ENCODE results near the gene HLA-C.
A peak's percentile ranks its signal among the peaks of the same experiment; 100 is the strongest.

HLA-C gene

GRCh38 chr6:31272436-31272835 lies 544 bp upstream of the HLA-C start:
- peak overlapping the region; percentile 72 for H3K4me3 ChIP-seq (replicated peaks; ENCODE audit: low read depth, low read length)
- DNase-seq (ENCODE audit: low read depth): peak; percentile 7
- TF ChIP-seq CTCF (IDR thresholded peaks at IDR 0.05; ENCODE audit: low read length, missing control alignments): no peak

GRCh38 chr6:31270788-31271640 lies 878 bp downstream of the HLA-C start:
- no peak for TF ChIP-seq CTCF (IDR thresholded peaks at IDR 0.05; ENCODE audit: low read length, missing control alignments)
- peak; percentile 55 for DNase-seq (ENCODE audit: low read depth)
- H3K4me3 ChIP-seq (replicated peaks; ENCODE audit: low read depth, low read length): peak overlapping the region; percentile 72

- DNase-seq (ENCODE audit: low read depth): no peak
- no peak overlapping the region for H3K4me3 ChIP-seq (replicated peaks; ENCODE audit: low read depth, low read length)
Observed at GRCh38 chr6:31268836-31269235, 3.1 kb downstream of the HLA-C start.

GRCh38 chr6:31268369-31268765 lies 3.5 kb downstream of the HLA-C start:
- no peak overlapping the region for H3K4me3 ChIP-seq (replicated peaks; ENCODE audit: low read depth, low read length)
- no peak for TF ChIP-seq CTCF (IDR thresholded peaks at IDR 0.05; ENCODE audit: low read length, missing control alignments)
- no peak for DNase-seq (ENCODE audit: low read depth)

More at GRCh38 chr6:31268836-31269235, 3.1 kb downstream of the HLA-C start:
- TF ChIP-seq CTCF (IDR thresholded peaks at IDR 0.05; ENCODE audit: low read length, missing control alignments): no peak

GRCh38 chr6:31267651-31268368 lies 4.1 kb downstream of the HLA-C start:
- DNase-seq (ENCODE audit: low read depth): no peak
- no peak for TF ChIP-seq CTCF (IDR thresholded peaks at IDR 0.05; ENCODE audit: low read length, missing control alignments)
- H3K4me3 ChIP-seq (replicated peaks; ENCODE audit: low read depth, low read length): no peak overlapping the region

GRCh38 chr6:31266567-31267360 lies 5.1 kb downstream of the HLA-C start:
- no peak for TF ChIP-seq CTCF (IDR thresholded peaks at IDR 0.05; ENCODE audit: low read length, missing control alignments)
- H3K4me3 ChIP-seq (replicated peaks; ENCODE audit: low read depth, low read length): no peak overlapping the region
- DNase-seq (ENCODE audit: low read depth): no peak

Measured in fibroblast of pulmonary artery (primary cell).